GM21576 (cell line): ENCODE data around the gene GTF3C1.

Experiments
- ATAC-seq: cut with Tn5 transposase; IDR thresholded peaks from one replicate; pipeline ENCODE4 v1.9.1; 2021; ENCODE audit warnings: mild to moderate bottlenecking, moderate library complexity; ENCODE audit not compliant: unreplicated experiment

Gene GTF3C1

DNA sequence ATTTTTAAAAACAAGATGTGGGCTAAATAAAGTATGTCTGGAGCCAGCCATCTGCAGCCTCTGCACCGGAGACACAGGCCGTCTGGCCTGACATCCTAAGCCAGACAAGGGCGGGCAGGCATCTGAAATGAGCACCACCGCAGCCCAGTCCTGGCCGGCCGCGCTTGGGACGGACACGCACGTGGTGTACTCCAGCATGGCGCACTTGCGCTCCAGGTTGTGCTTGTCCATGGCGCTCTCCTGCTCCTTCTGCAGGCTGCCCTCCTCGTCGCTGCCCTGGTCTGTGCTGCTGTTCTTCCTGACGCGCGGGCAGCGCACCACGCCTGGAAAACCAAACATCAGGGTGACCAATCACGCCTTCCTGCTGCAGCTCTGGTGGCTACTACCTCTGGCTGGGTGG is 60.3 kb downstream of the GTF3C1 start:
- no peak for ATAC-seq

DNA sequence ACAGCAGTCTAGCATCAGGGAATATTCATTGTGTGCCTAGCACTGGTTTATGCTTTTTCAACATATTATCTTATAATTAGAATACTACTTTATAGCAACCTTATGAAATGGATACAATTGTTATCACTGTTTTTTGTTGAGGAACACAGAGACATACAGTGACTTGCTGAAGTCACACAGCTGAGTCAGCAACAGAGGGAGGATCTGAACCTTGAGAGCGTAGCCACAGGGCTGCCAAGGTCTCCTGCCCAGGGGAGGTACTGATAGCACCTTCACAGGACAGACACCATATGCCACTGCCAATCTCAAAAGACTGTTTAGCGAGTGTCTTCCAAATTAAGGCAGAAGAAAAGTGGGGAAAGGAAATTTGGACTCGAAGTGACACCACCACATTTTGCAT is 63.0 kb downstream of the GTF3C1 start:
- ATAC-seq = no peak

DNA sequence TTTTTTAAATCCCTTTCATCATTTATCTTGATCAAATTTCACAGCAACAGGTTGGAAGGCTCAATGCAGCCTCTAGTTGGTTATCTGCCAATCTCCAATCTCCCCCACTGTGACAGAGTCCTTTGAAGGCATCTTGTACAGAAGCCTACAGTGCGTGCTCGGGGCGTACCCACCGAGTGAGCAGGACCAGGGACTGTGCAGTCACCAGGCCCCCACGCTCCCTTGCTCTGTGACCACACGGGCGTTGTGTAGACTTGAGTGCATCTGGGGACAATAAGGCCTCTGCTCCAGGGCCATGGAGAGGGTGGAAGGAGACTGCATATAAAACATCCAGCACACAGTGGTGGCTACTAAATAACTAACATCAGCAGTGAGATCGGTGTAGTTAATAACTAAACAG is 63.4 kb downstream of the GTF3C1 start:
- ATAC-seq = no peak

DNA sequence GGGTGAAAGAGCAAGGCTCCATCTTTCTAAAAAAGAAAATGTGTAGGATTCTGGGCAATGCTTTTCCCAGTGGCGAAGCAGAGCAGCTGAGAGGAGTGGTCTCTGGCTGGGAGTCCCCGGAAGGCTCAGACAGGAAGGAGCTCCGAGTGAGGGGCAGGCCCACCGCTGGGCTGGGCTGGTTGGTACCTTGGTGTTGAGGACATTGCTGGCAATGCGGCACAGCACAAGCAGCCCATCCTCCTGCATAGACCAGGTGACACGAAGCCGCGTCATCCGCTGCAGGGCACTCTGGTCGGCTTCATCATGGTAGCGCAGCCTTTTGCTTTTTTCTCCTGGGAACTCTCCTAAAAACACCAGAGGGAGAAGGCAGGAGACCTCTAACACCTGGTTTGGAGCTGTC is 63.9 kb downstream of the GTF3C1 start:
- ATAC-seq = no peak

DNA sequence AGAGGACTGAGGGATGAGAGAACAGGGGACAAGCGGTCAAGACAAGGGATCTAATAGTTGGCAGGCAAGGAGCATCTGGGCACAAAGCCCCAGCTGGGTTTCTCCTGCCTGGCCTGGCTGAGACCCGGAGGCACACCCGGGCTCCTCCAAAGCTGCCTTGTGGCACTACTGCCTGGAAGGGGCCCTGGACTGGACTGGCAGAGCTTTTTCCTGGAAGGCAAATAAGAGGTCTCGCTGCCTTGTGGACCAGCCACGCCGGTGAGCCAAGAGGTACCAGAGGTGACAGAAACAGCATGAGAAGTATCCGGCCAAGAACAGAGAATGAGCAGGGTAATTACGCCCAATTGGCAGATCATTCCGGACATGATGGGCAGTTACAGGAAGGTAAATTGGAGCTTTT is 64.6 kb downstream of the GTF3C1 start:
- ATAC-seq = no peak

DNA sequence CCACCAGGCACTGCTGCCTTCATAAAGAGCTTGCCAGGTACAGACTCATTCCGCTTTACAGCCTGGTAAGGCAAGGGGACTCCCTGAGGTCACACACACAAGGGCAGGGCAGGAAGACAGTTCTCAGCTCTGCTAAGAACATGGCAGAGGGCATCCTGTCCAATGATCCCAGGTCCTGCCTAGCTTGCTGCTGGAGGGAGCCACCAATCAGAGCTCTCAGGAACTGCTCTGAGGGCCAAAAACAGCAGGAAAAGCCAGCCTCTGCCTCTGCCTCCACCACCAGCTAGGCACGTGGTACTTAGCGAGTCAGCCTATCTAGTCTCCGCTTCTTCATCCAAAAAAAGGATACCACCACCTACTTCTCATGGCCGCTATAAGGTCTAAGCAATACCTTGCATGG is 66.1 kb downstream of the GTF3C1 start:
- no peak for ATAC-seq

DNA sequence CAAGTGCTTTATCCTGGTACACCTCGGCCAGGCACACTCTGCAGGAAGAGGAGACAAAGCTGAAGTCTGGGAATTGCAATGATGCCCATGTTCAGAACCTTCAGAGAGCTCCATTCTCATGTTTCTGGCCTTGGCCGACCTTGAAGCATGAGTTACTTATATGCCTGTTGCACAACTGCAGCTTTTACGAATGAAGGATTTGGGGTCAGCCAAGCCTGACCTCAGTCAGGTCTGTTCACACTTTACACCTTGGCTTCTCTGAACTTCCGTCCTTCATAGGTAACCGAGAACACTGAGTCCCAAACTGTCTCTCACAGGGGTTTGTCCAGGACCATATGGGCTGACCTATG is 66.7 kb downstream of the GTF3C1 start:
- no peak for ATAC-seq

DNA sequence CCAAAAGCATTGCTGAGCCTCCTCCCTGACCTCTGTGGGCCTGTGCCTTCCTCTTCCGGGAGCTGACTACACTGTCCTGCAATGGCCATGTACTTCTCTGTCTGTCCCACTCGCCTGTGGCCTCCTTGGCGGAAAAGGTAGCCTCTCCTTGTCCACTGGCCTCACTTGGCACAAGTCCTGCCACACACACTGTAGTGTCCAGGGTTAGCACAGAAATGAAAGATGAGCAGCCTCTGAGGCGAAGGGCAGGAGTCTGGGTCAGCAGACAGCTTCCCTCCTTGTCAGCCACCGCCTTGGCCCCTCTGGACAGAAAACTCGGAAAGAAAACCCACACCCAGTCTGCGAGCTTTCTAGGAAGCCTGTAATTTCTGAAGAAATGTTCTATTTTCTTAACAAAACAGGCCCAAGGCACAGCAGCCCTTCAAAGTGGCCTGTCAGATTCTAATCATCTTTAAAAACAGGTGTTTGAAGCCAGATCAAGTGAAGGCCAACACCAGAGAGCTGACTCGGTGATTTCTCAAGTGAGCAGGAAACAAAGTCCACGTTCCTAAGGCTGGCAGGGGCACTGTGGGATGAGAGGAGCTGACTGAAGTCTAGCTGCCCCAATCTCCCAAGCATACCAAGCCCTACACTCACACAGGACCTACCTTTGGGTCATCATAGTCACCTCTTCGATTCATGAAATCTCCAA is 67.2 kb downstream of the GTF3C1 start:
- ATAC-seq = no peak

DNA sequence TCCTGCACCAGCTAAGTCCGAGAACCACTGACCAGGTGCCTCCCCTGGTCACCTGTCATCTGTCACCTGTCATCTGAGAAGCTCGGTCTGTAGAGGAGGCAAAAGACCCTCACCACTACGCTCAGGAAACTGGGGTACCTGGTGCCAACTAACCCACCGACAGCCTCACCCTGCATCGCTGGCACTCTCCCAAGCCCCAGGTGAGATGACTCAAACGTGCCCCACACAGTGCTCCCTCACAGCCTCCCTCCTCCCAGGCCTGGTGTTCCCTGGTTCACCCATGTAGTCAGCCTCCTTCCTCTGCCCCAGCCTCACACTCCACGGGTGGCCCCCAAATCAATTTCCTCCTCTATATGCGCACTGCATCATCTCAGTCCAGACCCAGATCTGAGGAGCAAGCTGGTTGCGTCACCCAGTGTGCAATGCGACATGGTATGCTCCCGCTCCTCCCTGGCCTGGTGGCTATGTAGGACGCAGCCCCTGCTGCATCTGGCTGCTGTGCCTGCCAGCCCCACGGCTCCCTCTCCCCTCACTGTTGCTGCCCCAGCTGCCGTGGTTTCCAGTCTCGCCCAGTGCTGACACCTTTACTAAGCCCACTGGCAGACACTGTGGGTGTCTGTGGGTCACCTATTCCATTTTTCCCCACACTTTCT is 68.3 kb downstream of the GTF3C1 start:
- ATAC-seq = no peak

DNA sequence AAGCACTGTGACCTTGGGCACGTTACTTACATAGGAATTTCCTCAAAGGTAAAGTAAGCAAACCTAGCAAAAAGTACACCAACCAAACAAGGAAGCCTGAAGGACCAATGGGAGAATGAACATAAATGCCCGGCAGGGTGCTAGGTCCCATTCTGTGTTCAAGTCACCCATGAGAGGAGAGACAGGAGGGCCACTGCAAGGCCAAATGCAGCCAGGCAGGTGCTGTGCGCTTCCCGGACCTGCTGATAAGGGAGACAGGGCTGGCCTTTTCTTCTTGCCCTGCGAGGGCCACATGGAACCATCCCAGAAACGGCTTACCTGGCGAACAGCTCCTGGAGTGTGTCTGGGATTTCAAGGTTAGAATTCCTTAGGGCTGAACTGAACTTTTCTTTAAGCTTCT is 69.0 kb downstream of the GTF3C1 start:
- ATAC-seq = no peak

DNA sequence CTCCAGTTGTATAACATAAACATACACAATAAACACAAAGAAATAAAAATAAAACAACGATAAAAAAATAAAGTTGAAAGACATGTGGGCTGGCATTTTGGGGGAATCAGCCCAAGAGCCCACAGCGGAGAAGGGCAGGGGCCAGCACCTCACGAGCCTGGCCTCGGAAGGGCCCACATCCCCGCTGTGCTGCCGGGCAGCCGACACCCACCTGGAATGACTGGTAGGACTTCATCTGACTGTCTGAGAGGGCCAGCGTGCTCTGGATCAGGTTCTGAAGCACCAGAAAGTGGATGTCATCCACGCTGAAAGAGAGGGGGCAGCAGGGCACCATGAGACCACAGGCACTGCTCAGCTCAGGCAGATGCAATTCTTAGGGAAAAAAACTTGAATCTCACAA is 73.5 kb downstream of the GTF3C1 start:
- no peak for ATAC-seq

DNA sequence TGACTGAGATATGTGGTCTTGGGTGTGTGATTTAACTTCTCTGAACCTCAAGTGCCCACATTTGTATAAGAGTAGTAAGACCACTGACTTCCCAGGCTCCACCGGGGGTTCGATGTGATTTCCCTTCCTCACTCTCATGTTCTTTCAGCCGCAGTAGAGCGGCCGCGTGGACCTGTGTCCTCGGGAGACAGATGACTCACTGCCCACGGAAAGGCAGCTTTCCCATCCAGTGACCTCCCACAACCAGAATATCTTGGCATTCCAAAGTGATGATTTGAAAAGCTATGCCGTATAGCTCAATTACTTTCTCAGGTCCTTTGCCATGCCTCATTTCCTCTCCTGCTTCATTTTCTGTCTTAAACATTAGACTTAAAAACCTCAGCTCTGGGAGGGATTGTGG is 74.2 kb downstream of the GTF3C1 start:
- ATAC-seq = no peak

DNA sequence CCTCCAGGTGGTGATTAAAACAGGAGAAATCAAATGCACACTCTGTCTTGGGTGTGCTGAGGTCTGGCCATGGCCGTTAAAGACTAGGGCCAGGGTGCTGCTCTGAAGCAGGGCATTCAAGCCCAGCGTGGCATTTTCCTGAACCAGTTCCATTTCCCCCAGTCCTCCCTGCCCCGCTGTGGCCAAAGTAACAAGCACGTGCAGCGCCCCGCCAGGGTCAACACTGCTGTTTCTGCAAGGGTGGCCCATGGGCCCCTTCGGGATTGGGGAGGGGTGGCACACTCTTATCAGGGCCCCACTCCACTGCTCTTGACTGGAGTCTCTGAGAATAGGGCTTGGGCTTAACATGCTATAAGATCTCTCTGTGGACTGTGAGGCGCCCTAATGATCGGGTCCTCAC is 74.8 kb downstream of the GTF3C1 start:
- ATAC-seq = no peak

DNA sequence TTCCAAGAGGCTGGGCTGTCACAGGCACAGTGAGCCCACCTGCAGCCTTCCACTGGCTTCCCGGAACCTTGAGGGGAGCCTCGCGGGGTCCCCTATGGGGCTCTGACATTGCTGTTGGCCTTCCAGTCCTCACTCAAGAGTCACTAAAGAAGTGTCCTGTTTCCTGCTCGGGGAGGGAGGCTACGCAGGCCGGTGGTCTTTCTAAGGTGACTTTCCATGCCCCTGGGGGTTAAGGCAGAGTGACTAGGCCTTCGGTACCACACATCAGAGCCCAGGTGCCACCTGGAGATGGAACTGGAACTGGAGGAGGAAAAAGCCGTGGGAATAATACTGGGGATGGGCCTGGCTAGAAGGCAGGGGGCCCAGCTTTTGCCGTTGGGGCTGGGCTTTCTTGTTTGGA is 75.7 kb downstream of the GTF3C1 start:
- ATAC-seq = no peak

DNA sequence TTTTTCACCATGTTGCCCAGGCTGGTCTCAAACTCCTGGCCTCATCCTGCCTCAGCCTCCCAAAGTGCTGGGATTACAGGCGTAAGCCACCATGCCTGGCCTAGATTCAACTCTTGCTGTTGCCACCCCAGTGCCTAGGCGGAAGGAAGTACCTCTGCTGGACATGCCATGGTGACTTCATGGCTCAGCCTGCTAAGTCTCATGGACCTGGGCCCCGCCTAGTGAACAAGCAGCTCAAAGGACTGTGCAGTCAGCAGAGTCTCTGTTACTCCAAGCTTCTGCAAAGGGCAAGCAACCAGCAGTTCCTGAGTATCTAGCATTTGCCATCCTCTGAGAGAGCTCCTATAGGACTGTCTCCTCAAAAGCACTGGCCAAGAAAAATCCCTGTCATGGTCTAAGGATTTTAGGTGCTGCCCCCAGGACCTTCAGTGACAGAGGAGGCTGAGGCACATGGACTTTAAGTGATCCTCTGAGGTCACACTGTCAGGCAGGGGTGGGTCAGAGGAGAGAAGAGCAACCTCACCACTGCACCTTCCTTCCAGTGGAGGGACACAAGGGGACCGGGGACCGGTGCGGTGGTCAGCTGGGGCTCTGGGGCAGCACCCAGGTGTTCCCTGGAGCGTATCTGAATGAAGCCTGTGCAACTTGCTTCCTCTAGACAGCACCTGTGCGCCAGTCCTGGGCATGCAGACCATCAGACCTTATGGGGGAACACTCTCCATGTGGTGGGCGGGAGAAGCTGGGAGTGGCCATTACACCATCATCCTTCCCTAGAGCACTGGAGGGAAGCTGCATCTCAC is 76.4 kb downstream of the GTF3C1 start:
- ATAC-seq = no peak

DNA sequence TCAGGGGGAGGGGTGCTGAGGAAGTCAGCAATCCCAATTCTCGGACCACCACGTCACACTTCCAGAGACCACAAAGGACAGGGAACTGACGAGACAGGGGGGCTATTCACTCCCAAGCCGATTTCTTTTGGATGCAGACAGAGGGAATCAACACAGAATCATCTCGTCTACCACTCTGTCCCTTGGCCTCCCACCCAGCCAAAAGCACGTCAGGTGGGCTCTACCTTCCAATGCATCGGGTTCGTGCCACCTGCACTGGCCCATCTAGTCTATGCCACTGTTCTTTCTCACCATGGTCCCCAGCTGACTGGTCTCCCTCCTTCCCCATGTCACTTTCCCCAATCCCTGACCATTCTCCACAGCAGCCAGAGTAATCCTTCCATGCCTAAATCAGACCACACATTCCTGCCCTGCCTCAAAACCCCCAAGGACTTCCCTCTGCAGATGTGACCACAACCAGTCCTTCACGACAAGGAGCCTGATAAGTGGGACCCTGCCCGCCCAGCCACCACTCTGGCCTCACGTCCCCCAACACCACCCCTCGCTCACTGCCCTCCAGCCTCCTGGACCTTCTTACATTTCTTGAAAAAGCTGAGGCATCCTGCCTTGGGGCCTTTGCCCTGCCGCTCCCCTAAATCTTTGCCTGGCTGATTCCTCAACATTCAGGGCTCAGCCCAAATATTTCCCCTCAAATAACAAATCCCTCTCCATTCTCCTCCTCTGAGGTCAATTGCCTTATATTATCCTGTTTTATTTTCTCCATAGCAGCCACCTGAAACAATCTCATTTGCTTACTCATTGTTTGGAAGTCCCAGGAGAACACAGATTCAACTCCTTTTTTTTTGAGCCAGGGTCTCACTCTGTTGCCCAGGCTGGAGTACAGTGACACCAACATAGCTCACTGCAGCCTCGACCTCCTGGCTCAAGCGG is 77.4 kb downstream of the GTF3C1 start:
- no peak for ATAC-seq

DNA sequence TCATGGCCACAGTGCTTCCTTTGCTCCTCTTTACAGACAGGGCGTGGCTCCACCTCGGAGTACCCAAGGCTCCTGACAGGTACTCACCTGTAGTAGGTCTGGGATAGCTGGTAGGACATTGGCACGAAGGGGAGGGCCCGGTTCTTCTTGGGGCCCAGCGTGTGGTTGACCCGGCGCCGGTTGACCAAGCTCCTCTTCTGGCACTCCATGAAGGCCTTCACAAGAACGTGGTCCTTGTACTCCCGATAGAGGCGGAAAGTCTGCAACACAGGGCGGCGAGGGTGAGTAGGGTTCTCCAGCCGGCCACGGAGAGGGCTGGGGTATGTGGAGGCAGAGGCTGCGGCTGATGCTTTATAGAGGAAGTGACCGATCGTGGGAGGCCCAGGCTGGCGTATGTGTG is 78.1 kb downstream of the GTF3C1 start:
- ATAC-seq = no peak

DNA sequence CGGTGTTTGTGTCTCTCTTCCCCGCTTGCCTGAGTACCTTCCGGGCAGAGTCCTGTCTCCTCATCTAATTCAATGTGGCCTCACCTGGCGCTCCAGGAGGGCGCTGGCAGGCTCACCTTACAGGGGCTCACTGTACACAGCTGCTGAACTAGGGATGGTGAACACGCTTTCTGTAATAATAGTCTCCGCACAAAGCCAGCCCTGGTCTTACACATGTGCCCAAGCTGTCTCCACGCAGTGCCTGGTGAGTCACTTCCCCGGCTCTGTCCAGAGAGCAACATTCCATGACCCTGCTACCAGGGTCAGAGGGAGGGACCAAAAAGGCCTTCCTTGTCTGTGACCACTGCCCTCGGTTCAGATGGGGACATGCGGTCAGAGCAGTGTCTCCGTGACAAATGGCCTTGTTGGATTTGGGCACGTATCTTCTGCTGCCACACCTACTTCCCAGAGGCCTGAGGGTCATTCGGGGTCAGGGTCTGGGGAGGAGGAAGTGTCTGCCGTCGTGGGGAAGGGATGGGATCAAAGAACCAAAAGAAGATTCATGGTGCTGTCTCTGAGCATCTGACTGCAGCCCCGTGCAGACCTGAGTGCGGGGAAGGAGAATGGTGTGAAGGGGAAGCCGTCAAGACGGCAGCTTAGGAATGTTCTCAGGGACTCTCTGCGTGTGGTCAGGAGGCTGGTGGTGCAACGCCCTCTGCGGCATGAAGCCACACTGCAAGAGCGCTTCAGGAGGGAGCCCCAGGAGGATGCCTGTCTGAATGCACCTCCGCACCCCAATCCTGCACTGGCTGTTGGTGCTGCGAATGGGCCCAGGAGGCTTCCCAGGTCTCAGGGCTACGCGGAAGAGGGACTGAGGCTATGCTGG is 78.9 kb downstream of the GTF3C1 start:
- no peak for ATAC-seq

DNA sequence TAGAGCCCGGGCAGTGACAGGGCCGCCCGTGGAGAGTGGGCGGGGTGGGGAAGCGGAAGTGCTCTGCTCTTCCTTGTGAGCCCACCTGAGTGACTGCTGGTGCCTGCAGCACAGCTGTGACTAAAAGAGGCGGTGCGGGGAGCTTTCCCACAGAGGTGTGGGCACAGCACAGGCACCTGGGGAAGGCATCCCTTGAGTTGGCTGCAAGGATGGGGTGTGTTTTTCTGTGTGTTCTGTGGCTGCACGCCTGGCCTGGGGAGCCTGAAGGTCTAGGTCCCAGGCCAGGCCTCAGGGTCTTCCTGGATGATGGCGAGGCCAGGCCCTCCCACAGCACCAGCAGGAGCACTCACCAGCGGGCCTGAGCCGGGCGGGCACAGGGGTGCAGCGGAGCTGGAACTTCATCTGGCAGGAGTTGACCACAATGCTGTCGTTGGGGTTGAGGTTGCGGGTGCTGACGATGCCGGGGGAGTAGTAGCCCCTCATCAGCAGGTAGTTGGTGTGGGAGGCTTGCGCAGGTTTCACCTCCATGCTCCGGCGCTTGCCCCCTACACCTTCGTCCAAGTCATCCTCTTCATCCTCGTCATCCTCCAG is 80.7 kb downstream of the GTF3C1 start:
- no peak for ATAC-seq

DNA sequence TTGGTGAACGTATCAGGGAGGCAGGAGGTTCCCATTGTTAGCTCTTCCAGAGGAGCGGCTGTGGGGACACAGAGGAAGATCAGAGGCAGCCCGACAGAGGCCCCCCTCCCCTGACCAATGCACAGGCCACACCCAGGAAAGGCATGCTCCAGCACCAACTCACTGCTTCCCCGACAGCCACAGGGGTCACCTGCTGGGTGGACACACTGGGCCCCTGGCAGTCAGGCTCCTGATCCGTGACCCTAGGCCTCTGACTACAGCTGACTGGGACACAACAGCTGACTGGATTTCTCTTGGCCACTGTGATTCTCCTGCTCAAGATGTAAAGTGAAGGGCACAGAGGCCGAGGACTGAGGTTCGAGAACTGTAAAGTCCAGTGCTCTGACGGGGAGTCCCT is 84.2 kb downstream of the GTF3C1 start:
- ATAC-seq = no peak
